Germinal center (tissue), 1 donor: ENCODE data around the gene STAB2.

ENCODE experiments used
- DNase-seq: peaks from one replicate; pipeline ENCODE4 v3.0.0; 2012; ENCODE audit warnings: mixed read lengths, low spot score

STAB2 gene

GRCh38 chr12:103780992-103781391, 193.9 kb downstream of the STAB2 start:
- no peak for DNase-seq

GRCh38 chr12:103782399-103782798, 195.3 kb downstream of the STAB2 start:
- DNase-seq: no peak

- DNase-seq: no peak
These were observed 196.9 kb downstream of the STAB2 start for GRCh38 chr12:103783744-103784664.

DNA sequence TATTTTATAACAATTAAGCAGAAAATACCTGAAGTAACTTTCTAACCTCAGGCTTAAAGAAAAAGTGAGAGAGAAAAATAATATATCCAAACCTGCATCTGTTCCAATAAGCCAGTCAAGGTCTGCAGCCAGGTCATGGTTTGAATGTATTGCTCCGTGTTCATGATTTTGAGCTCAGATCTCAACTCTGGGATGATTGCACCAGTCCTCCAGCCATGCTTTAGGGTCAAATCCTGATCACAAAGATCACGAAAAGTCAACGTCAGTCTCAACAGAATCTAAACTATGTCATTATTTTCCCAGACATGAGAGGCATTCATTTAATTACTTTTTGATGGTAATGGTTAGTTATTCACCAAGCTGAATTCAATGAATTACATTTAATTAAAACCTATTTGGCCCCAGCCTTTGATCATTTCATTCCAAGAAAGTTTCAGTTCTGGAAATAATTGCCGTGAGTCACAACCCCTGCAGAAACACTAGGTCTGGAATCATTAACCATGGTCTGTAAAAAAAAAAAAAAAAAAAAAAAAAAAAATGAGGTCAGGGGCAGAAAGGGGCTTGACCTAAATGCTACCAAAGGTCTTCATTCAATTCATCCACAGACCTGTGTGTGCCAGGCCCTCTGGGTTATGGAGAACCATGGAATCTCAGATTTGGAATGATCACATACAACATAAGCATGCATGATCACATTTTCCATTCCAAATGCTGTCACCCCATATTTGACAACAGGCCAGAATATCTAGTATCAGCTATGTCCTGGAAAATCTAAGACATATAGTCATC, 198.4 kb downstream of the STAB2 start:
- DNase-seq: no peak

GRCh38 chr12:103786201-103786600, 199.1 kb downstream of the STAB2 start:
- no peak for DNase-seq

DNA sequence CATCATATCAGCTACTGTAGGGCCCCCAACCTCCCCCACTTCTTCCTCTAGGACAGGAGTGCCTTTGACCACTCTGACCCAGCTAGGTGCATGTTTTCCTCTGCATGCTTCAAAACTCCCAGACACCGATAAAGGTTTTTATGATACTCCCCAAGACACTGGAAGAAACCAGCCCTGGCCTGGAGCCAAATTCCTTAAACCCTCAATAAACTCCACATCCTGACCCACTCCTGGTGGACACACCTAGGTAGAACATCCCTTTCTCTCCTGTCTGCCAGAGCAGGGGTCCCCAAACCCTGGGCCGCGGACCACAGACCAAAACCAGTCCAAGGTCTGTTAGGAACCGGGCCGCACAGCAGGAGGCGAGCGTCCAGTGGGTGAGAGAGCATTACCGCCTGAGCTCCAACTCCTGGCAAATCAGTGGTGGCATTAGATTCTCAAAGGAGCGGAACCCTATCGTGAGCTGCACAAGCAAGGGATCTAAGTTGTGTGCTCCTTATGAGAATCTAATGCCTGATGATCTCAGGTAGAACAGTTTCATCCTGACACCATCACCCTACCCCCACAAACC, 204.4 kb downstream of the STAB2 start:
- DNase-seq: no peak

- DNase-seq: no peak
These were observed 206.0 kb downstream of the STAB2 start for GRCh38 chr12:103793046-103793445.

DNA sequence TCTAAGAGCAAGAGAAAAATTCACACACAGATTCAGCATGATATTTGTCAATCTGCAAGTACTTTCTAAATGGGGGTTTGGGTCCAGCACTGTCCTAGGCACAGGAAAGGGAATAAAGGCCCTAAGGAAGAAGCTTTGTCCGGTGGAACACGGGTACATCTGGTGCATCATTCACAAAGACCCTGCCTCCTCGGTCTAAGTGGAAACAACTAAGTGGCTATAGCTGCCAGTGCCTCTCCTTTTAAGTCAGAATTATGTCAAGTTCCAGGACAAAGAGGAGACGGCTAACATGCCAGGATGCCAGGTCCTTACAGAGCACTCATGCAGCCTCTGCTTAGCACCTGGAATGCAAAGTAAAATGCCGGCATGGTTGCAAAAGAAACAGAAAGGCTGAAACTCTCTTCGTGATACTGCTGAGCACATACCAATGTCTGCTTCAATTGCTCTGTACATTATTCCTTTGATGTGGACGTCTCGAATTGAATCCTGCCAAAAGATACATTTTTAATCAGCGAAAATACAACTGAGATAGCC, 206.5 kb downstream of the STAB2 start:
- no peak for DNase-seq

- DNase-seq: no peak
These were observed 207.5 kb downstream of the STAB2 start for GRCh38 chr12:103794309-103795213.

DNA sequence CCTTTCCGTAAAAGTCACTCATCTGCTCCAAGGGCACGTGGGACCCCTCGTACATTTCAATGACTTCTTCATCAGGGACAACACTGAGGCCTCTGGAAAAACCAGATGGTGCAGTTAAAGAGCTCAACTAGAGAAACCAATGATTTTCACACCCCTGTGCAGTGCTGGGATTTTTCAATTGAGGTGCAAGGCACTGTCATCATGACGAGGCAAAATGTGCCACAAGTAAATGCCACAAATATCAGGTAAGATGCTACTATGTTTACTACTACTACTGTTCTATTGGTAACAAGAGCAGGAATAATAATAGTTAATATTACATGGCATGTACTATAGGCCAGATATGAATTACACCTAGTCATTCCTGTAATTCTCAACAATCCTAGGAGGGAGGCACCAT, 211.5 kb downstream of the STAB2 start:
- no peak for DNase-seq

- no peak for DNase-seq
These were observed 212.4 kb downstream of the STAB2 start for GRCh38 chr12:103799504-103799856.

DNA sequence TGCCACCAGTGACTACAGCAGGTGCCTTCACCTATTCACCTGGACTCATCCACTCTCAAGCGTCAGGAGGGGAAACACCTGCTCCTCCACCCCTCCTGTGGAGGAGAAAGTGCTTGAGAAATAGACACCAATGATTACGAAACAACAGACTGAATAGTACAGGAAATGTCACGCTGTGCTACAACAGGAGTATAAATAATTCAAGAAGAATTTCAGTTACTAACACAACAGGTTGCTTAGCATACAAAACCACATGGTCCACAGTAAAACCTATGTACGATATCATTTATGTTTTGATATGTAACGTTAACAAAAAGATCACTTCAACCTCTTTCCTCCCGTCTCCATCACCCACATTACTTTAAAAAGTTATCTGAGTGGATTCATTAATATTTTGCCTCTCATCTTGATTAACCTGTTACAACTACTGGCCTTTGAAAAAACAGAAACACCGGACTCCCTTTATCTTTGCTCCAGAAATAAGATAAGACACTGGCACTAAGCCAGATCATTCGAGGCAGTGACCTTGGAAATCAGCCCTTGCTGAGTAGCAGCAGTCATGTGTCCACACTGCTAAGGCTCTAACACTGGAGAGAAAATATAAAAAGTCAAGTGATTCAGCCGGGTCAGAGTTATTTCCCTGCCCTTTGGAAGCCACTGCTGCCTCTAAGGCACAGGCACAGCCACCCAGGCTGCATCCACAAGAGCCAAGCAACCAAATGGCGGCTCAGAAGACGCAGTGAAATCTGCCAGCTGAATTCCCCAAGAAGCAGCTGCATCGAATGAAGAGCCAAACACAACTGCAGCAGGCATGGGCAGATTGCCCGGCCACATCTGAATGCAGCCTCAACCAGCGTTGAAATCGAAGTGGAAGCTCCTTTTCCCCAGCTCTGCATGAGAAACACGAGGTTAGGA, 213.0 kb downstream of the STAB2 start:
- no peak for DNase-seq

GRCh38 chr12:103801709-103802585, 214.9 kb downstream of the STAB2 start:
- DNase-seq: no peak

DNA sequence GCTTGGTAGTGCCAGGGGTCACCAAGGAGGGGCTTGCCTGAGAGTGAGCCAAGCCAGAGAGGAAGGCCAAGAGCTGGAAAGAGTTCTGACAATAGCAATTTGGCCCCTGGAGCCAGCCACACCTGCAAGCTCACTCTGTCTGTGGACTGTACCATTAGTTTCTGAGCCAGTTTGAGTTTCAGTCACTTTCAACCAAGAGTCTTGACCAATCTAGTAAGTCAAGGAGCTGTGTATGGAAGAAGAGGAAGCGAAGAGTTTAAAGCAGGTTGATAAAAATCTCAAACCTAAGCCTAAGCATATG, 215.5 kb downstream of the STAB2 start:
- no peak for DNase-seq

DNA sequence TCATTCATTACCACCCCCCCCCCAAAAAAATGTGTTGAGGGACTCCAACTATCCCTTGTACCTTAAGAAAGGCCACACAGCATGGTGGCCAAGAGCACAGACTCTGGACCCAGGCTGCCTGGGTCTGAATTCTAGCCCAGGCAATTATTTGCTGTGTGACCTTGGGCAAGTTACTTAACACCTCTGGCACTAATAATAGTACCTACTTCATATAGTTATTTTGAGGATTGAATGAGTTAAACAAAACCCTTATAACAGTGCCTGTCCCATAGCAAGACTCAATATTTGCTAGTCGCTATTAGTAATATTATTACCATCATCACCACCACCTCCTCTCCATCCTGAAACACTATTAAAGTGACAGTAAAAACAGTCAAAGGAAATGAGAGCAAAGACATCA, 216.8 kb downstream of the STAB2 start:
- DNase-seq: no peak

DNA sequence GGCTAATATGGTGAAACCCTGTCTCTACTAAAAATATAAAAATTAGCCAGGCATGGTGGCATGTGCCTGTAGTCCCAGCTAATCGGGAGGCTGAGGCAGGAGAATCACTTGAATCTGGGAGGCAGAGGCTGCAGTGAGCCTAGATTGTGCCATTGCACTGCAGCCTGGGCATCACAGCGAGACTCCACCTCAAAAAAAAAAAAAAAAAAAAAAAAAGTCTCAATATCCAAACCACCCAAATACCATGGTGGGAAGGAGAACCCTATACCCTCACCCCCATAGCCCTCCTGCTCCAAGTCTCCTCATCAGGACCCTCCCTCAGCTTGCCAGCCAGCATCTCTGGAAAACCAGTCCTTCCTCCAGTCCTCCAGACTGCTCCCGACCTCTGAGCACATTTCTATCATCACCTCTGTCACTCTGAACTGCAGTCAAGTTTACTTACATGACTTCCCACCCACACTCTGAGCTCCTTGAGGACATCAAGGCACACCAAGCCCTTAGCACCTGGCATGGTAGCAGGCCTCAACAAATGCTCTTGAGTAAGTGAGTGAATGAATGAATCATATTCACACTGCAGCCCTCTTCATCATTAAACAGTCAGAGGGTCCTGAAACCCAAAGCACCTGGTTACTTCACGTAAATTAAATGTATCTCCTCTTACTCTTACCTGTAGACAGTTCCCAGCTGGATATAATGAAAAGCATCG, 218.7 kb downstream of the STAB2 start:
- DNase-seq: no peak

DNA sequence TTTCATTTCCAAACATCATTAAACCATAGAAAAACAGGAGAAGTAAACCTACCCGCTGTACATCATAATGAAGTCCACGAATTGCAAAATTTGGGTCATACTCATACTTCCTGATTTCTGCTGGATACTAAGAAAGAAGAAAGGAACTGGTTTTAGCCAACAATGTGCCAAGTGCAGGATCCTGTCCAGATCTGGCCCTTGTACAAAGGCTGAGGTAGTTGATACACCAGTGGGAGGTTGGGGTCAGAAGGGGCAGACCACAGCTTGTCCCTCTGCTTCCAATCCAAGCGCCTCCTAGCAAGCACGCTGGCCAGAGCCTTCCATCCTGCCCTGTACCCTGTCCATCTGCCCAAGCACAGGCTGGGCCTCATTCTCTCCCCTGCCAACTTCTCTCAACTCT, 219.7 kb downstream of the STAB2 start:
- no peak for DNase-seq

DNA sequence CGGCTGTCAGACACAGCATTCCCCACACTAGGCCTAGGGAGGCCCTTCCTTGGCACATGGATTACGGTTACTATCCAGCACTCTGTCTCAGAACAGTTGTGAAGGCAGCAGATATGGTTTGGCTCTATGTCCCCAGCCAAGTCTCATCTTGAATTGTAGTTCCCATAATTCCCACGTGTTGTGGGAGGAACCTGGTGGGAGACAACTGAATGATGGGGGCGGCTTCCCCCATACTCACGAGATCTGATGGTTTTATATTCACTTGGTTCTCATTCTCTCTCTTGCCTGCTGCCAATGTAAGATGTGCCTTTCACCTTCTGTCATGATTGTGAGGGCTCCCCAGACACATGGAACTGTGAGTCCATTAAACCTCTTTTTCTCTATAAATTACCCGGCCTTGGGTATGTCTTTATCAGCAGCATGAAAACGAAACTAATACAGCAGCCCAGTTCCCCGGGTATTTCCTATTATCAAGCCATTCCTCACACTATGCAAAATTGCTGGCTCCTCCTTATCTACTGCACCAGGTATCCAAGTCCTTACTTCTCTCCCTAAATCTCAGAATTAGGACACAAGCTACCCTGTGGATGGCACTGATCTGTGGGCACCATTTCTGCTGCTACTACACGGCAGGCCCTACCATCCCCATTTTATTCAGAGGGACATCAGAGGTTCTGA, 220.6 kb downstream of the STAB2 start:
- DNase-seq: no peak
